ENCODE data around the gene WDR86.

DNA sequence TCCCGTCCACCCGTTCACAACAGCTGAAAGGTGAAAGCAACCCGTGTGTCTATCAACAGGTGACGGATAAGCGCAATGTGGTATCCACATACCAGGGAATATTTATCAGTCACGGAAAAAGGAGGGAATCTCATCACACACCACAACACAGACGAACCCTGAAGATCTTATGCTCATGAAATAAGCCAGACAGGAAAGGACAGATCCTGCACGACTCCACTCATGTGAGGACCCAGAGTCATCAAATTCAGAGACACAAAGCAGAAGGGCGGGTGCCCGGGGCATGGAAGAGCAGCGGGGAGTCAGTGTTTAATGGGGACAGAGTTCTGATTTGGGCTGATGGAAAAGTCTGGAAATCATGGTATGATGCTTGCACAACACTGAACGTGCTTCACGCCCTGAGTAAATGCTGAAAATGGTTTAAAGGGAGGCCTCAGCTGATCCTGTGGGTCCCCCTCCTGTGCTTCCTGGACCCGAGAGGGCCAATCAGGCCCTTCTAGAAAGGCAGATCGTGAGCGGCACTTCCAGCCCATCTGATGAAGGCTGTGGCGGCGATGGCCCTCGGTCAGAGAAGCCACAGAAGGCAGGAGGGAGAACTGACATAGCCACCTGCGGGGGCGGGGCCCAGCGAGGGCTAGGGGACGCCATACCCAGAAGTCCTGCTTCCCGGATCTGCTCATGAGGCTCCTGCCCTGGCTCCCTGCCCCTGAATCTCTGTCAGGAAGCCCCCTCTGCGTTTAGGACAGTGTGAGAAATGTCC is 19.1 kb downstream of the WDR86 start:
- TF ChIP-seq, protein P1, sequence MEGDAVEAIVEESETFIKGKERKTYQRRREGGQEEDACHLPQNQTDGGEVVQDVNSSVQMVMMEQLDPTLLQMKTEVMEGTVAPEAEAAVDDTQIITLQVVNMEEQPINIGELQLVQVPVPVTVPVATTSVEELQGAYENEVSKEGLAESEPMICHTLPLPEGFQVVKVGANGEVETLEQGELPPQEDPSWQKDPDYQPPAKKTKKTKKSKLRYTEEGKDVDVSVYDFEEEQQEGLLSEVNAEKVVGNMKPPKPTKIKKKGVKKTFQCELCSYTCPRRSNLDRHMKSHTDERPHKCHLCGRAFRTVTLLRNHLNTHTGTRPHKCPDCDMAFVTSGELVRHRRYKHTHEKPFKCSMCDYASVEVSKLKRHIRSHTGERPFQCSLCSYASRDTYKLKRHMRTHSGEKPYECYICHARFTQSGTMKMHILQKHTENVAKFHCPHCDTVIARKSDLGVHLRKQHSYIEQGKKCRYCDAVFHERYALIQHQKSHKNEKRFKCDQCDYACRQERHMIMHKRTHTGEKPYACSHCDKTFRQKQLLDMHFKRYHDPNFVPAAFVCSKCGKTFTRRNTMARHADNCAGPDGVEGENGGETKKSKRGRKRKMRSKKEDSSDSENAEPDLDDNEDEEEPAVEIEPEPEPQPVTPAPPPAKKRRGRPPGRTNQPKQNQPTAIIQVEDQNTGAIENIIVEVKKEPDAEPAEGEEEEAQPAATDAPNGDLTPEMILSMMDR (IDR thresholded peaks at IDR 0.05) = no peak
- no peak for TF ChIP-seq POLR2A (IDR thresholded peaks at IDR 0.05)
